NCI-H345 treated with DMSO at 0.1 percent for 48 hours (cell line): ENCODE results near the gene TBC1D32.
"Not testable (repeated sequence)": the region's sequence is repeated elsewhere in the genome, so short reads cannot be mapped to it uniquely, and the experiment has no call there.

Source experiments
- DNase-seq: peaks from one replicate; lab custom pipeline; 2025; ENCODE audit not compliant: unreplicated experiment; lab: John Stamatoyannopoulos, UW

TBC1D32 gene

GRCh38 chr6:121143476-121143875 lies 190.8 kb downstream of the TBC1D32 start:
- DNase-seq = no peak

- no peak for DNase-seq
These were observed 192.2 kb downstream of the TBC1D32 start for GRCh38 chr6:121142093-121142492.

- DNase-seq = no peak
These were observed 198.9 kb downstream of the TBC1D32 start for GRCh38 chr6:121135425-121135824.

DNA sequence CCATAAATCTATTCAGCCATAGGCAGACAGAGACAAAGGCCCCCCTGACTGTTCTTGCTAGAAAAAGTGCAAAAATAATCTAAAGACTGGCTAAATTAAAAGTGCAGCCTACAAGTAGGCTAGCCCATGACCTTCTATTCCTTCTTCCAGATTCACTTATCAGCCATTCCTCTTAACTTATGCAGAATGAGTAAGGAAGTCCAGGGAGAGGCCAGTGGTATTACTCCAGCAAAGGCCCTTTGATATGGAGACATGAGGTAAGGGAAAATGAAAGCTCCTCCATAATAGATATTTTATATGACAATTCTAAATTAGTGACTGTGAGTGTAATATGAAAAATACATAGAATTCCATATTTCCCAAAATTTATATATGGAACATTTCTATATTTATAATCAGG lies 199.4 kb downstream of the TBC1D32 start:
- no peak for DNase-seq

GRCh38 chr6:121124600-121124999 lies 209.7 kb downstream of the TBC1D32 start:
- DNase-seq = no peak

GRCh38 chr6:121112356-121112755 lies 221.9 kb downstream of the TBC1D32 start:
- no peak for DNase-seq

DNA sequence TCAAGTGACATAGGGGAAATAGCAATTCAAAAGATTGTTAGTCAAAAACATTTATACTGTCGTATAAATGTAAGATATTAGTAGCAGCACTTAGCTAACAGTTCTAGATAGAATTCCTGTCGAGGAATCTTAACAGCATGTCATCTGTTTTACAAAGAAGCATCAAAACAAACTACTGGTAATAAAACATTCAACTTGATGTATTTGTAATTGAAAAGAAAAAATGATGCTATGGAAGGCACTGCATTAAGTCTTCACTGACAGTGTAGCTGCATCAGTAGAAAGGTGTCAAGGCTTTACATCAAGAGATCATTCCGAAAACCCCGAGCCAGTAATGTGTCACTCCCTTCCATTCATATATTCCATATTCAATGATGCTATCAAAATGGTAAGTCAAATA lies 223.5 kb downstream of the TBC1D32 start:
- no peak for DNase-seq

GRCh38 chr6:121106962-121107361 lies 227.3 kb downstream of the TBC1D32 start:
- DNase-seq = no peak

- DNase-seq = no peak
These were observed 228.8 kb downstream of the TBC1D32 start for GRCh38 chr6:121105461-121105860.

DNA sequence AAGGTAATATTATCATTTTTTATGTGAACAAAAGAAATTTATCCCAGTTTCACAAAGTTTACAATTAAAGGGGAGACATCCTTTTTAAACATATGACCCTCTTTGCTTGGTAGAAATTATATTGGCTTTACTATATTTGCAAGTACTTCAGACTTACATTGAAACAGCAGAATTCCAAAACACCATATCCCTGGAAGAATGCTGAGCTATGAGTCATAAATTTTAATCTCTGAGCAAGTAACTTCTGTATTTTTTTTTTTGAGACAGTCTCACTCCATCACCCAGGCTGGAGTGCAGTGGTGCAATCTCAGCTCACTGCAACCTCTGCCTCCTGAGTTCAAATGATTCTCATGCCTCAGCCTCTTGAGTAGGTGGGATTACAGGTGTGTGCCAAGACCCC lies 240.4 kb downstream of the TBC1D32 start:
- no peak for DNase-seq

DNA sequence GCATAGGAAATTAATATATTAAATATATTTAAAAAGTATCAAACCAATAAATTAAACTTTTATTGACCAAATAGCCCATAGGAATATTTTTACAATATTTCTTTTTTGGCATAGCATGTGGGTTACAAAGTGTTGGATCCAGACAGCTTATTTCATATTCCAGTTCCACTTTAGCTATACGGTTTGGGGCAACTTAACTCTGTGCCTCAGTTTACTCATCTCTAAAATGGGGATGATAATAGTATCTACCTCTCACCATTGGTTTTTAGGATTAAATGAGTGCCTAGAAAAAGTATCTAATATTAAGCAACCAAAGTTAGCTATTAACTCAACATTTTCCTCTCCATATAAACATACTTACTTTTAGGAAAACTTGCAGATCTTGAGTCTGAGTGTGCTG lies 243.8 kb downstream of the TBC1D32 start:
- no peak for DNase-seq

GRCh38 chr6:121086876-121087275 lies 247.4 kb downstream of the TBC1D32 start:
- DNase-seq = no peak

DNA sequence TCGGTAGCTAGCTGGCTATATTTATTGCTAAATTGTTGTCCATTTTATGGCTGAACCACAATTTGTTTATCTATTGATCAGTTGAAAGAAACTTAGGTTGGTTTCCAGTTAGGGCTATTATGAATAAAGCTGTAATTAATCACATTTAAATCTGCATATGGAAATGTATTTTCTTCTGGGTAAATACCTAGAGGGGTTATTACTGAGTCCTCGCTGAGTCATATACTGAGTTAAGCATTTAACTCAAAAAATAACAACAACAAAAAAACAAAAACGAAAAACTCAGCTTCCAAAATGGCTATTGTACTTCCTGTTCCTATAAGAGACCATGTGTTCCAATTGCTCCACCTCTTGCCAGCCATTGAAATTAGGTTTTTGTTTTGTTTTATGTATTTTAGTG lies 258.2 kb downstream of the TBC1D32 start:
- DNase-seq = no peak

DNA sequence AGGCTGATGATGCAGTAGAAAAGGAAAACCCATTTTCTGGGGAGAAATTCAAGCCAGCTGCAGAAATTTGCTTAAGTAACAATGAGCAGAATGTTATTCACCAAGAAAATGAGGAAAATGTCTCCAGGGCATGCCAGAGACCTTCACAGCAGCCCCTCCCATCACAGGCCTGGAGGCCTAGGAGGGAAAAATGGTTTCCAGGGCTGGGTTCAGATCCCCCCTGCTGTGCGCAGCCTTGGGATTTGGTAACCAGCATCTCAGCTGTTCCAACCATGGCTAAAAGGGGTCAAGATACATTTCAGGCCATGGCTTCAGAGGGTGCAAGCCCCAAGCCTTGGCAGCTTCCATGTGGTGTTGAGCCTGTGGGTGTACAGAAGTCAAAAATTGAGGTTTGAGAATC lies 265.5 kb downstream of the TBC1D32 start:
- not testable (repeated sequence) for DNase-seq

GRCh38 chr6:121067381-121067780 lies 266.9 kb downstream of the TBC1D32 start:
- no peak for DNase-seq

DNA sequence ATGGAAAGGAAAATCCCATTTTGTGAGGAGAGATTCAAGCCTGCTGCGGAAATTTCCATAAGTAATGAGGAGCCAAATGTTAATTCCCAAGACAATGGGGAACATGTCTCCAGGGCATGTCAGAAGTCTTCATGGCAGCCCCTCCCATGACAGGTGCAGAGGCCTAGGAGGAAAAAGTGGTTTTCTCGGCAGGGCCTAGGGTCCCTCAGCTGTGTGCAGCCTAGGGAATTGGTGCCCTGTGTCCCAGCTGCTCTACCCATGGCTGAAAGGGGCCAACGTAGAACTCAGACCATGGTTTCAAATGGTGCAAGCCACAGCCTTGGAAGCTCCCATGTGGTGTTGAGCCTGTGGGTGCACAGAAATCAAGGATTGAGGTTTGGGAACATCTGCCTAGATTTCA lies 269.9 kb downstream of the TBC1D32 start:
- DNase-seq = no peak

- peak; percentile 26 for DNase-seq
These were observed 278.6 kb downstream of the TBC1D32 start for GRCh38 chr6:121055572-121056163.

DNA sequence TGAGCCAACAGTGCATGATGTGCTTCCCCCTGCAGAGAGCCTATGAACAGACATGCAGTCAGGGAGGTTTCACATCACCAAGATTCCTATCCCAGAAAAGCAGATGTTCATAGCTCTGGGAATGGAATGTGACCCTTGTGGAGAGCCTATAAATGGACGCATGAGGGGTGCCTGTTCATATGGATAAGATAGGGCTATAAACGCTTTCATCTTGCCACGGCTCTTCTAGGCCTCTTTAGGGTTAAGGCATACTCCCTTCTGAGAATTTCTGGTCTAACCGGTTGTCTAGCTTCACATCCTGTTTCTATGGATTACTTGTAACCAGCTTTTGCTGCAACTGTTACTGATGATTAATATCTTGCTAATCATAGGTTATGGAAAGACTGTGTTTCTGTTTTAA lies 285.7 kb downstream of the TBC1D32 start:
- DNase-seq = not testable (repeated sequence)

GRCh38 chr6:121044905-121045304 lies 289.4 kb downstream of the TBC1D32 start:
- DNase-seq = not testable (repeated sequence)

- not testable (repeated sequence) for DNase-seq
These were observed 290.6 kb downstream of the TBC1D32 start for GRCh38 chr6:121043706-121044105.

DNA sequence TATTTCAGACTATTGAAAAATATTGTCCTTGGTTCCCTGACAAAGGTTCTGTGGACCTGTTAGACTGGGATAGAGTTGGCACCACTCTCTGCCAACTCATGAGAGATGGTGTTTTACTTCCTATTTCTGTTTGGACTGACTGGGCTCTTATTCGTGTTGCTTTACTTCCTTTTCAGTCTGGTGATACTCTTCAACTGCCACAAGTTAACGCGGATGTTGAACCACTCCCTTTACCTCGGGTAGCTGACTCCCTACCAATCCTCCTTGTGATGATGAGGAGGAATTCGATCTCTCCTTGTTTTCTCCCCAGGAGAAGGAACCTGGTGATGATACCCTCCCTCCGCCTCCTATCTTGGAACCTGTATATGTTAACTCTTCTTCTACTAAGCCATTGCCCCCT lies 291.1 kb downstream of the TBC1D32 start:
- DNase-seq = not testable (repeated sequence)

GRCh38 chr6:121042766-121043165 lies 291.5 kb downstream of the TBC1D32 start:
- no peak for DNase-seq

DNA sequence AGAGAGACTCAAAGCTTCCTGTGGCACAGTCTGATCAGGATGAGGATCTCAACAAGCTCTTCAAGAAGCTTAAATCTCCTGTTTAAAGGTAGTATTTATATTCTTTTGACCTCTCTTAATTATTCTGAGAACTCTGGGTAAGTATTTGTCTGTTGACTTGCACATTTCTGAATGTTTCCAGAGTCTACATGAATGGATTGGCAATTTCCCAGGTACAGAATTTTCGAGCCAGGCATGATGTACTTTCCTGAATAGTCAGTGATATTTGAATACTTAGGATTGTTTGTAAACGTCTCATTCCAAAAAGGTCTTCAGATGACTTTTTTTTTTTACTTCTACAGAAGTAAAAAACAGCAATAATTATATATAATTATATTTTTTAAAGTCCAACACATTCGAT lies 293.4 kb downstream of the TBC1D32 start:
- no peak for DNase-seq
